IPS-18c (cell line): ENCODE data around the gene RAB18.
"Not testable (repeated sequence)": the region's sequence is repeated elsewhere in the genome, so short reads cannot be mapped to it uniquely, and the experiment has no call there.

Experiments
- H3K4me3 ChIP-seq: 2 replicates; pipeline ENCODE4 v1.7.0; 2013; ENCODE audit warnings: low read depth, mild to moderate bottlenecking, low read length, moderate library complexity; ENCODE audit not compliant: insufficient read depth
- H3K9me3 ChIP-seq: one replicate; pipeline ENCODE4 v1.6.1; 2013; ENCODE audit warnings: mild to moderate bottlenecking, low read length, moderate library complexity; ENCODE audit not compliant: control insufficient read depth, insufficient read depth

The RAB18 gene

DNA sequence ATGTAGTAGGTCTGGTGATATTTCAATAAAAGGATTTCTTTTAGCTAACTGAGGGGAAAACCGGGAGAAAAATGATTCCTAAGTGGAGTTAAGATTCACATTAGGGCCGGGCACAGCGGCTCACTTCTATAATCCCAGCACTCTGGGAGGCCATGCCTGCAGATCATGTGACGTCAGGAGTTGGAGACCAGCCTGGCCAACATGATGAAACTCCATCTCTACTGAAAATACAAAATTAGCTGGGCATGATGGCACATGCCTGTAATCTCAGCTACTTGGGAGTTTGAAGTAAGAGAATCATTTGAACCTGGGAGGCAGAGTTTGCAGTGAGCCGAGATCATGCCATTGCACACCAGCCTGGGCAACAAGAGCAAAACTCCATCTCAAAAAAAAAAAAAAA, 72.9 kb downstream of the RAB18 start:
- H3K9me3 ChIP-seq, H3K4me3 ChIP-seq: not testable (repeated sequence)

DNA sequence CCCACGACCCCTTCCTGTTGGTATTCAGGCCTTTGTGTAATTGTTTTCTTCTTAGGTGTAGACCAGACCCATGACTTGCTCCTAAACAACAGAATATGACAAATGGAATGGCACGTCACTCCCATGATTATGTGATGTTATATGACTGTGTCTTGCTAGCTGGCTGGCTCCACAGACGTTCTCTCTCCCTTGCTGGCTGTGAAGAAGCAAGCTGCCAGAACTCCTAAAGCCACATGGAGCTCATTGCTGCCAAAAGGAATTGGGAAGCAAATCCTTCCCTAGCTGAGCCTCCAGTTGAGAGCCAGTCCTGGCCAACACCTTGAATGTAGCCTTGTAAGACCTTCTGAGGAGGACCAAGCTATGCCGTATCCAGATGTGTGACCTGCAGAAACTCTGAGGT, 74.2 kb downstream of the RAB18 start:
- H3K9me3 ChIP-seq = no peaks in the 10 kb centered on the region

DNA sequence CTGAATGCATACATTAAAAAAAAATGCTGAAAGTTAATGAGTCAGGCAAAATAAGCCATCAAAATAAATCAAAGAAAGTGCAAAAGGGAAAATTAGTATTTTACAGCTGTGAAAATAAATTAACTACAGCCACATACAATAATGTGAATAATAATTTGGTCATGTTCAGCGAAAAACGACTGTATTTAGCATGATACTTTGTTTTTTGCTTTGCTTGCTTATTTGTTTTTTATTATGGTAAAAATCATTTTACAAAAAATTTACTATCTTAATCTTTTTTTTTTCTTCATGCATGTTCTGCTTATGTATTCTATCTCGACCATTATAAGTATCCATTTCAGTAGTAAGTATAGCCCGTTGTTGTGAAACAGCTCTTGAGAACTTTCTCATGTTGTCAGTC, 77.1 kb downstream of the RAB18 start:
- Histone ChIP-seq H3K9me3 (no peaks in the 10 kb centered on the region), H3K4me3 (no peak overlapping the region)

More for the DNA sequence above, 74.2 kb downstream of the RAB18 start:
- H3K4me3 ChIP-seq = no peak overlapping the region

DNA sequence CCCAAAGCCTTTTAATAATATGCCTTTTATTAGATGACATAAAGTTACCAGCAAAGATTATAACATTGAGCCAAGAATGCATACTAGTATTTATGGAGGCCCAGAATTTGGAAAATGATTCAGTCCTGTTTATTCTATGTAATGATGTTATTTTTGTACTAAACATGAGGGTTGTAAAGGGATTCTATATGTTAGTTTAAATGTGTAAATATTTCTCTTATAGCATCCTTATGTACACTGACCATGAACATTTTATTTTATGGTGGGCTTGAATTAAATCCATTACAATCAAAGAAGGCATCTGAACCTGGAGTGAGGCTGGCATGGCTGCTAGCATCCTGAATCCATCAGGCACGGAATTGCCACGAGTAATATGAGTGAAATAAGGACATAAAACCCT, 80.2 kb downstream of the RAB18 start:
- Histone ChIP-seq H3K4me3 (no peak overlapping the region), H3K9me3 (peaks cover 2% of the 10 kb centered on the region)
